Nephron progenitor cell (in vitro differentiated cells): Measurements from ENCODE around the gene ANKH.
A peak's percentile ranks its signal among the peaks of the same experiment; 100 is the strongest.

Experiments
- DNase-seq: peaks from one replicate; pipeline ENCODE4 v3.0.0; 2021
- H3K27ac Mint-ChIP-seq: 2 replicates; pipeline ENCODE4 v1.8.0; 2021; ENCODE audit warnings: mild to moderate bottlenecking, moderate library complexity, mixed read lengths
- H3K27me3 Mint-ChIP-seq: 2 replicates; pipeline ENCODE4 v1.8.0; 2021; ENCODE audit warnings: mild to moderate bottlenecking, low read depth, mixed read lengths; ENCODE audit not compliant: poor library complexity
- H3K36me3 Mint-ChIP-seq: 2 replicates; pipeline ENCODE4 v1.8.0; 2021; ENCODE audit warnings: low read depth, mixed read lengths
- H3K4me1 Mint-ChIP-seq: 2 replicates; pipeline ENCODE4 v1.8.0; 2021; ENCODE audit warnings: mixed read lengths
- H3K4me3 Mint-ChIP-seq: 2 replicates; pipeline ENCODE4 v1.8.0; 2021; ENCODE audit warnings: mild to moderate bottlenecking, moderate library complexity, mixed read lengths
- H3K9me3 Mint-ChIP-seq: 2 replicates; pipeline ENCODE4 v1.8.0; 2021; ENCODE audit warnings: mild to moderate bottlenecking, moderate library complexity, mixed read lengths
- TF ChIP-seq, protein P1 (sequence below): fragments of 200-600 bp; sonication (generic); IDR thresholded peaks from 2 replicates; pipeline ENCODE4 v1.5.0; 2021; ENCODE audit warnings: antibody characterized with exemption

Gene ANKH

DNA sequence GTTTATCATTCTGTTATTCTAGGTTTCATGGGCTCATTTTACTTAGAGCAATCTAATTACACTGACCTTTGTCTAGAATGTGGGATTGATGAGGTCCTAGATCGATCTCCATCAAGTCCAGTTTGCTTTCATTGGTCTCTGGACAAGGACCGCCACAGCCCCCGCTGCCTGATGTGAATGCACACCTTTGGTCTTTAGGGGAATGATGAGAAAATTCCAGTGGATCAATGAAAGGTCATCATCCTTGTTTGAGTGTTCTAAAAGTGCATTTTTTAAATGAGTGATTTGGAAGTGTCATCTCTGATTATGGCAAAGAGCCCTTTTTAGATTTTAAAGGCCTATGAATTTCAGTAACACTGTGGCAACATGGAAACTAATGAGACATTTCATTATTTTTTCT is 2.2 kb upstream of the ANKH start:
- DNase-seq = no peak
- Mint-ChIP-seq H3K4me1 (peaks cover 14% of the 10 kb centered on the region), H3K9me3 (no peaks in the 10 kb centered on the region), H3K36me3 (no peaks in the 10 kb centered on the region), H3K27me3 (peaks cover 71% of the 10 kb centered on the region), H3K4me3 (peak overlapping the region; percentile 30), H3K27ac (no peak overlapping the region)
- TF ChIP-seq, protein P1, sequence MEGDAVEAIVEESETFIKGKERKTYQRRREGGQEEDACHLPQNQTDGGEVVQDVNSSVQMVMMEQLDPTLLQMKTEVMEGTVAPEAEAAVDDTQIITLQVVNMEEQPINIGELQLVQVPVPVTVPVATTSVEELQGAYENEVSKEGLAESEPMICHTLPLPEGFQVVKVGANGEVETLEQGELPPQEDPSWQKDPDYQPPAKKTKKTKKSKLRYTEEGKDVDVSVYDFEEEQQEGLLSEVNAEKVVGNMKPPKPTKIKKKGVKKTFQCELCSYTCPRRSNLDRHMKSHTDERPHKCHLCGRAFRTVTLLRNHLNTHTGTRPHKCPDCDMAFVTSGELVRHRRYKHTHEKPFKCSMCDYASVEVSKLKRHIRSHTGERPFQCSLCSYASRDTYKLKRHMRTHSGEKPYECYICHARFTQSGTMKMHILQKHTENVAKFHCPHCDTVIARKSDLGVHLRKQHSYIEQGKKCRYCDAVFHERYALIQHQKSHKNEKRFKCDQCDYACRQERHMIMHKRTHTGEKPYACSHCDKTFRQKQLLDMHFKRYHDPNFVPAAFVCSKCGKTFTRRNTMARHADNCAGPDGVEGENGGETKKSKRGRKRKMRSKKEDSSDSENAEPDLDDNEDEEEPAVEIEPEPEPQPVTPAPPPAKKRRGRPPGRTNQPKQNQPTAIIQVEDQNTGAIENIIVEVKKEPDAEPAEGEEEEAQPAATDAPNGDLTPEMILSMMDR = no peak

- H3K9me3 Mint-ChIP-seq = no peaks in the 10 kb centered on the region
- peaks cover 14% of the 10 kb centered on the region for H3K4me1 Mint-ChIP-seq
- peaks cover 71% of the 10 kb centered on the region for H3K27me3 Mint-ChIP-seq
- no peak overlapping the region for H3K27ac Mint-ChIP-seq
- no peak for DNase-seq
- TF ChIP-seq, protein P1 = no peak
- peak overlapping the region; percentile 88 for H3K4me3 Mint-ChIP-seq
- no peaks in the 10 kb centered on the region for H3K36me3 Mint-ChIP-seq
These were observed 1.5 kb upstream of the ANKH start for GRCh38 chr5:14873093-14873492.

DNA sequence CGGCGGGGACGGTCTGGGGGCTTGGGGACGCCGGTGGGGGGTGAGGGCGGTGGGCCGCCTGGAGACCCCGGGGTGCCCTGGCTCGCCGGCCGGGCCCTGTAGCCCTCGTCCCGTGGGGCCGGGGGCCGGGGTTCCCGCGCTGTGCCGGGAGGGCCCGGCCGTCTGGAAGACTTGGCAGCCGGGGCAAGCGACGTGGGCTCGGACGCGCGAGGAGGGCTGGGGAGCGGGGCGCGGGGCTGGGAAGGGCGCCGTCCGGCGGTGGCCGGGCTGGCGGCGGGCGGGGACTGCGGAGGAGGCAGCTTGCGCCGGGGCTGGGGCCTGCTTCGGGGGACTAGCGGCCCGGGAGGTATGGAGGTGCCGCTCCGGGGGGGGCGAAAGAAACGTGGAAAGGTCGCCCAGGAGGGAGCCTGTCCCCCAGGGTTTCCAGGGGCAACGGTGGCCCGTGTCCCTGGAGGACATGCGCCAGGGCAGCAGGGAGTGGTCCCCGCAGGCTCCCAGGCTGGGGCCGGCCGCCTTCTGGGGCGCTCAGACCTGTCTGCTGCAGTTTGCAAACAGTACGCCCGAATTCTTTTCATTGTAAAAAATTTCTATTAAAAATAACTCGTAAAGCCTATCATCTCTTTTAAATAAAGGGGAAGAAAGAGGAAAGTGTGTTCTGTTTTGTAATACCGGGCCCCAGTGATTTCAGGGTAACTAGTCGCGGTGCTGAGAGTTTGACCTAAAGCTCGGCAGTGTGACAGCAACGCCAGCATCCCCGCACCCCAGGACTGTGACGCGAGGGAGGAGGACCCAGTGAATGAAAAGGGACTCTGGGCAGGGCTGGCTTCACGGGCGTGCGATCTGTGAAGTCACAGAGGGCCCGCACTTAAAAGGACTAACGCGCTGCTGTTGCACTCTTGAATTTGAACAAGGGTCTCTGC is 752 bp upstream of the ANKH start:
- Mint-ChIP-seq H3K4me3 (peak overlapping the region; percentile 88), H3K27ac (no peak overlapping the region), H3K4me1 (peaks cover 14% of the 10 kb centered on the region), H3K9me3 (no peaks in the 10 kb centered on the region), H3K36me3 (no peaks in the 10 kb centered on the region), H3K27me3 (peaks cover 74% of the 10 kb centered on the region)
- TF ChIP-seq, protein P1 = no peak
- DNase-seq = peak; percentile 70

DNA sequence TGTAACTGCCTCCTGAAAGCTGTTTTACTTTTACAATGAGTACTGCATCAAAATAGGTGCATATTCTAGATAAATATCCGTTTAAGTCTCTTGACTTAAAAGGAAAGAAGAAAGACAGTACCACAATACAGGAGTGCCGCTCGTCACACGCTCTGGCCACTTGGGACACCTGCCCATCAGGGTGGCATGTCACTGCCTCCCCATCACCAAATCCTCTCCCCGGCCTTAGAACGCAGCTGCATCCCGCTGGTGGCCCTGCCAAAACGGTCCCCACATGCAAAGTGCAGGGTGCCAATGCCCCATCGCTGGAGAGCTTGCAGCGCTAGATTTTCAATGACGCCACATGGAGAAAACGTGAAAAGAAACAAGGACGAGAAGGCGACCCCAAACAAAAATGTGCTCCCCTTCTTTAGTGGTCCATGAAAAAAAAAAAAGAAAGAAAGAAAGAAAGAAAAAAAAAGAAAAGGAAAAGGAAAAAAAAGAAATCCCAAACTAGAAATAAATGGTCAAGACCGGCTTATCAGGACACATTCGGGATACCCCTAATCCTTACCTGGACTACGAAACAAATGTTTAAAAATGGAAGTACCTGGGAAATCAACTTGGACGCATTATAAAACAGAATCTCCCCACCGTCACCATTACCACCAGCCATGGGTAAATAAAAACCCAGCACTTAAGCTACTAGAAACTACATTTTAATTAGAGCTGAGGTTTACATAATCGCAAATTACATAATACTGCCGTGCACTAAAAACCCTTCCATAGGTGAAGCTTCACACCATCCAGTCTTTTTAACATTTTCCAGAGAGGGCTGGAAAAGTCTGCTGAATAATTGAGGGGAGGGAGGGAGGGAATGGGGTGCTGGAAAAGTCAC is 1.0 kb downstream of the ANKH start:
- Mint-ChIP-seq H3K36me3 (no peaks in the 10 kb centered on the region), H3K27me3 (peaks cover 62% of the 10 kb centered on the region), H3K4me3 (peak overlapping the region; percentile 84), H3K9me3 (no peaks in the 10 kb centered on the region), H3K27ac (no peak overlapping the region), H3K4me1 (peaks cover 14% of the 10 kb centered on the region)
- no peak for DNase-seq
- TF ChIP-seq, protein P1 = no peak

- Mint-ChIP-seq H3K27me3 (peaks cover 63% of the 10 kb centered on the region), H3K27ac (no peak overlapping the region), H3K4me1 (peaks cover 14% of the 10 kb centered on the region), H3K9me3 (no peaks in the 10 kb centered on the region), H3K4me3 (peak overlapping the region; percentile 84), H3K36me3 (no peaks in the 10 kb centered on the region)
- TF ChIP-seq, protein P1 = no peak
- no peak for DNase-seq
These were observed 1.9 kb downstream of the ANKH start for GRCh38 chr5:14869668-14870164.
